HG02973 (cell line): Measurements from ENCODE around the gene XRCC4.
"Not testable (repeated sequence)": the region's sequence is repeated elsewhere in the genome, so short reads cannot be mapped to it uniquely, and the experiment has no call there.

Experiments used
- ATAC-seq: cut with Tn5 transposase; IDR thresholded peaks from one replicate; pipeline ENCODE4 v1.9.1; 2021; ENCODE audit warnings: moderate library complexity; ENCODE audit not compliant: unreplicated experiment

The XRCC4 gene

DNA sequence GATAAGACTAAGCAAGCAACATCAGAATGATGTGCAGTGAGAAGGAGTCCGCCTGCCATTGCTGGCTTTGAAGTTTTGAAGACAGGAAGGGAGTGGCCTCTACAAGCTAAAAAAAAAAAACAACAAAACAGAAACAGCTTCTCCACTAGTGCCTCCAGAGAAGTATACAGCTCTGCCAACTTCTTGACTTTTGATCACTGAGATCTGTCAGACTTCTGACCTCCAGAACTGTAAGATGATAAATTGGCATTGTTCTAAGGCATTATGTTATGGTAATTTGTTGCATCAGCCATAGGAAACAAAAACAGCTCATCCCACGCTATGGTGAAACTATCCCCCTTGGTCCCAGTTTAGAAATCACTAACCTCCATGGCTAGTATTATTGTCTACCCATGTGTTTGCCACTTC, 263.2 kb downstream of the XRCC4 start:
- no peak for ATAC-seq

DNA sequence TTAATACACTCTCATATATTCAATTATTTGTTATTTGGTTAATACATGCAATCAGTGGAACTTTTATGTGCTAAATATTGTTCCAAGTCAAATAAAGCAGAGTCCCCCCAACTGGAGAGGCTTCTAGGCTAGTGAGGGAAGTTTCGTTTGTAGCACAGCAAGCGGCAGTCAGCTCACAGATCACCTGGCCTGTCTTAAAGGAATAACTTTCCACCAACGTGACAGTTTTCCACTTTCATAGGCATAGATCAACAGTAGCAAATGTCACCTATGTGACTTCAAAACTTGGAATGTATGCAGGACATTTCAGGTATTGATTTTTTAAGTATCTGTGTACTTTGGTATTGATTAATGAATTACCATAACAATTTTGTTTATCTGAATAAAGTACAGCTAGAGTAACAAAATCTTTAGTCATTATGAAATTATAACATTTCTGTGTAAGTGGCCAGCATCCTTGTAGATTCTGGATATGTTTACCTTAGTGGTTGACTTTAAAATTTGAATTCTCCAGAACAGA, 264.5 kb downstream of the XRCC4 start:
- no peak for ATAC-seq

DNA sequence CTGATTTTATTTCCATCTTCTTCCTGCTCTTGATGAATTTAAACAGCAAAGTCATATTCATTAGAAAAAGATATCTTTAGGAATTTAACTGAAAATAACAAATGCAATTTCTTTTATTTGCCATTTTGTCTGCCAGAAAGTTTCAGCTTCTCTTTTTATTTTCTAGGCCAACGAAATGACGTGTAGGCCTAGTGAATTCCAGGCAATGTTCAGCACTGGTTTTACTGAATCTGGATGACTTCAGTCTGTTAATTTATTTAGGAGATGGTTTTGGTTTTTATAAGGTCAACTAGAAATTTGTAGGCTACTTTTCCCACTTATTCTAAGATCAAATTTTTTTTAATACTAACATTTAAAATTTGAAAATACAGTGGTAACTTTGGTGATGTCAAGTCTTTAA, 265.1 kb downstream of the XRCC4 start:
- ATAC-seq = no peak

DNA sequence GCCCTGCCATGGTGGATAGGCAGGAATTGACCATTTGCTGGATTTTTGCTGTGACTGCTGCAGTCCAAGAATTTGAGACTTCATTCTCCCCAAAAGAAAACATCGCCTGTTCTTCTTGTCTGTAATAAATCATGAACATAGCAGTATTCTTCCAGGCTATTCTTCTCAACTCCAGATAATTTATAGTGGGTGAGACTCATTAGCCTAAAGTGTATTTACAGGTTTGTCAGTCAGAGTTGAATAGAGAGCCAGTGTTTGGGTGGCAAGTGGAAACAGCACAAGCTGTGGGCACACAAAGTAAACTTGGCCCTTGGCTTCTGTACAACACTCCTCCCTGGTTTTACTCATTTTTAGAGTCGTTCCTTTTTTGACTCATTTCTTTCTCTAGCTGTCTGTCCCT, 266.0 kb downstream of the XRCC4 start:
- no peak for ATAC-seq

DNA sequence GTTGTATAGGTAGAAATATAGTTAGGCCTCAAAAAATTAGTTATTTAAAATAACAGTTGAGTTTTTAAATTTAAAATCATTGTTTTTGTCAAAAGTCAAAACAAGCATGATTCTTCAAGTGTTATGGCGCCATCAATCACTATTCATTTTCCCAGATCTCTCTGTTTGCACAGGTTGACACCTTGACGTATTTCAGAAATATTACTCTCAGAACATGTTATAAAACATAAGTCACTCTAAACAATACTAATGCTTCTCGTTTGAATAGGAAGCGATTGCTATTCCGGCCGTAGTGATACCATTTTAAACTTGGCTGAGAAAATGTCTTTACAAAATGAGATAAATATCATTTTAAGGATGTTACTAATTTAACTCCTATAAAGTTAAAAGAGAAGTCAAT, 268.1 kb downstream of the XRCC4 start:
- ATAC-seq = no peak

DNA sequence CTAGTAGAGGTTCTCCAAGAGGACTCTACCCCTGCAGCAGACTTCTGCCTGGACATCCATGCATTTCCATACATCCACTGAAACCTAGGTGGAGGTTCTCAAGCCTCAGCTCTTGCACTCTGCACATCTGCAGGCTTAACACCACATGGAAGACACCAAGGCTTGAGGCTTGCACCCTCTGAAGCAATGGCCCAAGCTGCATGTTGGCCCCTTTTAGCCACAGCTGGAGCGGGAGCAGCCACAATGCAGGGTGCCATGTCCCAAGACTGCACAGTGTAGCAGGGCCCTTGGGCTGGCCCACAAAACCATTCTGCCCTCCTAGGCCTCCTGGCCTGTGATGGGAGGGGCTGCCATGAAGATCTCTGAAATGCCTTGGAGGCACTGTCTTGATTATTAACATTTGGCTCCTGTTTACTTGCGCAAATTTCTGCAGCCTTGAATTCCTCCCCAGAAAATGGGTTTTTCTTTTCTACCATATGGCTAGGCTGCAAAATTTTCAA, 271.0 kb downstream of the XRCC4 start:
- no peak for ATAC-seq

DNA sequence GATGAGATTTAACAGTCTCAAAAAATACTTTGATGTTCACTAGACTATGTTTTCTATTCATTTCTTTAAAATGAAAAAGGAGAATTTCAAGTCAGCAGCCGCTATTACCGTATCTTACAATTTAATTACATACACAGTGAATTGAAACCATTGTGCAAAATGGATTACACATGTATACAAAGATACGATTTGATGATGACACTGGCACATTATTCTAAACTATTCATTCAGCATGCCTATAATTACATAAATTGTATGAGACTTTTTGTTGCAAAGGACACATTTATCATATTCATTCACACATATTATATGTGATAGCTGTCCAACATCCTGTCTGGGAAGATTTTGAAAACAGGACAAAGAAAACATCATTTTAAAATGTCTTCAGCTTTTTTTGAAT, 275.9 kb downstream of the XRCC4 start:
- no peak for ATAC-seq

DNA sequence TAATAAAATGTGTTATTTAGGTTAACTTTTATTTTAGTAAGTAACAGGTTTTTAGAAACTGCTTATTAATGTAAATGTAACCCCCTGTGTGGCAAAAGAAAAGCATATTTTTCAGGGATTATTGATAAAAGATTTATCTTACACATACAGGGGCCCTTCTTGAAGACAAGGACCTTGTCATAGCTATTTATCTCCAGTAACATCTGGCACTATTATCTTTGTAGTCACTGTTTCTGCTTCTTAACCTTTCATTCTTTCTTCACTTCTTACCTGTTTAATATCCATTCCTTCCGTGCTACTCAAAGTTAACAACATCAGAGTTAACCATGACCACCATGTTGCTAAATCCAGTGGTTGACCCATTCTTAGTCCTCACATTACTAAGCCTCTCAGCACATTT, 276.4 kb downstream of the XRCC4 start:
- ATAC-seq = no peak

DNA sequence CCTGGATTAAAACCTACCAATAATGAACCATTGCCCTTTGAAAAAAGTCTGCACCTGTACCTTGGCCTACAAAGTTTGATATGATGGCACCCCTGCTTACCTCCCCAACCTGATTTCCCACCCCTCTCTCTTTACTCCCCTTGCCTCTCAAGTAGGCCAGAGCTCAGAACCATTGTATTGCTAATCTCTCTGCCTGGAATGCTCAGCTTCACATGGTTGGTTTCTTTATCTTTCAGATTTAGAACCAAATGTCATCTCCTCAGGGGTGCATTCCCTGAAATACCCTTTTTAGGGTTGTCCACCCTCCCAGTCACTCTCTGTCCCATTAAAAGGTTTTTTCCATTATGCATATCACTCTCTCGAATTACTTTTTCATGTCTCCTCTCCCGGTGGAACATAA, 277.6 kb downstream of the XRCC4 start:
- ATAC-seq = no peak

DNA sequence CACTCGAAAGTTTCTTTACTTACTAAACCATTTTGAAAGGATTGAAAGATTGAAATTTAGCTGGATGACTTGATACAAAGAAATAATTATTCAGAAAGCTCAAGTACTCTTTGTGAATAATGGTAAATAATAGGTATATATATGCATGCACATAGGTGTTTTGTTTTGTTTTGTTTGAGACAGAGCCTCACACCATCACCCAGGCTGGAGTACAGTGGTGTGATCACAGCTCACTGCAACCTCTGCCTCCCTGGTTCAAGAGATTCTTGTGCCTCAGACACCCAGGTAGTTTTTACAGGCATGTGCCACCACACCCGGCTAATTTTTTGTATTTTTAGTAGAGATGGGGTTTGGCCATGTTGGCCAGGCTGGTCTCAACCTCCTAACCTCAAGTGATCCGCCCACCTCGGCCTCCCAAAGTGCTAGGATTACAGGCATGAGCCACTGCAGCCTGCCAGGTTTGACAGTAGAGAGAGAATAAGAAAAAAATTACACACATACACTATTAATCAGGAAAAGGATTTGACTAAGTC, 278.2 kb downstream of the XRCC4 start:
- not testable (repeated sequence) for ATAC-seq

DNA sequence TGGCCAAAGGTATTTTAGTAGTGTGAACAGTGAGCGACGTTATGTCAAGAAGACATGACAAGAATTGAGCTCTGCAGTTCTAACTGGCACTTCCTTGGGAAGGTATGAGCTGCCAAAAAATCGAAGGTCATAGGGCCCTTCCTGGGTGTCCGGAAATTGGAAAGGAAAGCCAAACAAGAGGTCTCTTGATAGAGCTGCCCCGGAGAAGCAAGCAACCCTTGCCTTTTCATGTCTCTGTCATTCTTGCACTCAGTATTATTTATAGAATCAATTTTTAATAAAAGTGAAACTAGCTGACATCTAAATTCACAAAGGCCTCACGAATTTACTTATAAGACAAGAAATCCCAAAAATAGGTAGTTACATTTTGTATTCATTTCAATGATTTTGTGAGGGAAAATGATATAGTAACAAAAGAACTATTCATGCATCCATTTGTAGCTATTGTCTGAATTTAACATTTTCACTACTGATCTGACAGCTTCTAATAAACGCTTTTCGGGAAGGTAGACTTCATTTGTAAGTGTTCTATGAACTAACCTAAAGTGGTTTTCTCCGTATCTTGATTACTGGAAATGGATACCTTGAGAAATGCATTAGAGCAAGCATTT, 280.4 kb downstream of the XRCC4 start:
- ATAC-seq = no peak

DNA sequence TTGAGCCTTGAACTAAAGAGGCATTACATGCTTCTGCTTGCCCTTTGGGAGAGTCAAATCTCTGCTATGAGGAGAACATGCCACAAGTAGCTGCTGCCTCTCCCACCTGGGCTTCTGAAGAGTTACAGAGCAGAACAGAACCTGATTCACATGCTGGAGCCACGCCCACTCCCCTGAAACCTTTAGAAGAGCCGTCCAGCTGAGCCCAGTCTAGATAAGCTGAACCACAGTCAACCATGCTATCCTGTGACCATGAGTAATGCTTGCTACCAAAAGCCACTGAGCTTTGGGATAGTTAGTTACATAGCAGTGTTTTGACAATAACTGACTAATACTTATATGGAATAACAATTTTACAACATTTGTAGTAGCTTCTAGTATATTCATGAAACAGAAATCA, 283.2 kb downstream of the XRCC4 start:
- no peak for ATAC-seq

DNA sequence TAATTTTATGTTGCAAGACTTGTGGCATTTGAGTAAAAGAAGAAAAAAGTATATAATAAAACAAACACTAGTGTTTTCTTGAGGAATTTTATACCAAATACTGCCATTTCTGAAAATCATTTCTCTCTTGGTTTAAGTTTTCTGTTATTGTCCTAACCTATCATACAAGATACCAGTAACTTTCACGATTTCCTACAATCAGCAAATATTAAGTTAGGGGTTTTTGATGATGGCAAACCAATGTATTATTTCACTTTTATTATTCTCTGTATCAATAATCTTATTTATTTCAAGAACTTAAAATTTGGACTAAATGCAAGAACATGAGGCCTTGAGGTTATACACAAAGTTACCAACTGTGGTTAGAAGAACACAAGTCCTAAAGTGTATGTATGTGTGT, 285.2 kb downstream of the XRCC4 start:
- no peak for ATAC-seq

DNA sequence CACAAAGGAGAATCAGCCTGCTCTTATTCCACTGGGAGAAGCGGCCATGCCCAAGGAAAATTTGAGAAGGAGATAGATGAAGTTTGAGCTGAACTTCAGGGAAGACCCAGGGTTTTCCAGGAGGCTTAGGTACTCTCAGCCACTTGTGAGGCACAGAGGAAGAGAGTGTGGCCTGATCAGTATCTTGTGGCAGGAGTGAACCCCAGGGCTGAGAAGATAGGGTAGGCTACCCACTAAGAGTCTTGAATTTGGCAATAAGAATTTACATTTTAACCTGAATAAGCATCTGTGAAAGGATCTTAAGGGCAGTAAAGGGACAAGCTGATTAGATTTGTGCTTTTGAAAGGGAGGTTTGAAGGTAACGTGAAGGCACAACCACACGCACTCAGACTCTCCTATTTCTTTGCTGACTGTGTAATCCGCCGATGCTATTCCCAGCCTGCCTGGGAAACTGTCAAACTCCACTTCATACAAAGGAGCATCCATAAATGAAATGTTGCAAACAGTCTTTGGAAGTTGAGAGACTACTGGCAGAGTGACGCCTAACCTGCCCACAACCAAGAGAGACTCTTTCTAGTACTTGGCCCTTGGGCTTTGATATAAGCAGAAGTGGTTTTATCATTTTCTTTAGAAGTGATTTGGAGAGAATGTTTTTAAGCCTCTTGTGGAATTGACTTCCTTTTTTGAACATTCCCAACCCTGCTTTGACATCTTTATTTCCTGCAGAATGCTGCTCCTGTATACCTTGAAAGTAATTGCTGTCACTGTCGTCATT, 286.0 kb downstream of the XRCC4 start:
- ATAC-seq = no peak

DNA sequence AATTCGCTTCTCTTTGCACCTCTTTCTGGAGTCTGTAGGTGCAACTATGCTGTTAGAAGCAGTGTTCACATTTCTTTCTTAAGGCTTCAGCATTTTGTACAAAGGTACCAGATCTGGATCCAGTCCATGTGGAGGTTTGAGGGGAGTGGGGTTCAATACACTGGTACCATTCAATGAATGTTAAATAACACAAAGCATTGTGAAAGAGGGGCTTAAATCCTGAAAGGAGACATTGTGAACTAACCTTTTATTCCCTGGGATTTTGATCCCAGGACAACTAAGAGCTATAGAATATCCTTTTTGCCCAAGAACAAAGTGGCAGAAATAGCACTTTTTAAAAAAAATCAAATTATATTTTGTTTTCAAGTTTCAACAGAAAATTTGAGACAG, 286.5 kb downstream of the XRCC4 start:
- ATAC-seq = no peak

DNA sequence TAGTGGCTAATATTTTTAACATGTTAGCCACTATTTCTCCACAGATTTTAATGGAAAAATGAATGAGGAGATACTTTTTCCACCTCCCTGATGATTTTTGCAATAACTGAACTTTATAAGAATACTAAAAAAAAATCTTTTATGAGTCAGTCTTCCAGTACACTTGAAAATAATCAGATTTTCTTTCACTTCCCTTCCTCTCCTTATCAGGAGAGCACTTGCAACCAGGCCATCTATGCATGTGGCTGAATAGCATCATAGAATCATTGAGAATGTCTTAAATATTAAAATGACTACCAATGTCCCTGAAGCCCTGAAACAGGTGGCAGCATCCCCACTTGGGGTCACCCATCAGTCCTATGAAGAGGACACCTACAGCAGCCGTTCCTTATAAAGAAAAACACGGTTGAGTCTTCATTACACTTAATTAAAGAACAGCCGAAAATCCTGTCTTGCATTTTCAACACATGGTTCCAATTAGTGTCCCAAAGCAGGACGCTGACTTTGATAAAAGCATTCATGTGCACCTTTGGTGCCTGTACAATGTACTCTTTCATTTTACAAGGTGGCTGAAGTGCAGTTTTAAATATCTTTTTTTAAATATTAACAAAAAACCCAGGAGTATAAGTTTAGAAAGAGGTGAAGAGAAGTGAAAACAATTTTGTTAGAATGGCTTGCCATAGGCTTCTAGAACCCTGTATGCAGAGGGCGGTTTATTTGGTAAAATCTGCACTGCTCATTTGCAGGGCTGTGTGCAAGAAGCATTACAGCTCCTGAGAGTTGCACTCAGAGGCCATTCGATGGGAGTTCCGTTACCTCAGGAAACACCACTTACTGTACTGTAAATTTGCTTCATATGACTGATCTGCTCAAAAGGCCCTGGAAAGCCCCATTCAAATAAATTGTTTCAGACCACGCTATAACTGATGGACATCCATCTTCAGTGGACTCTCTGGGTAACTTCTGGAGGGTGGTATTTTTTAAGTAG, 287.3 kb downstream of the XRCC4 start:
- peak; percentile 45 for ATAC-seq

DNA sequence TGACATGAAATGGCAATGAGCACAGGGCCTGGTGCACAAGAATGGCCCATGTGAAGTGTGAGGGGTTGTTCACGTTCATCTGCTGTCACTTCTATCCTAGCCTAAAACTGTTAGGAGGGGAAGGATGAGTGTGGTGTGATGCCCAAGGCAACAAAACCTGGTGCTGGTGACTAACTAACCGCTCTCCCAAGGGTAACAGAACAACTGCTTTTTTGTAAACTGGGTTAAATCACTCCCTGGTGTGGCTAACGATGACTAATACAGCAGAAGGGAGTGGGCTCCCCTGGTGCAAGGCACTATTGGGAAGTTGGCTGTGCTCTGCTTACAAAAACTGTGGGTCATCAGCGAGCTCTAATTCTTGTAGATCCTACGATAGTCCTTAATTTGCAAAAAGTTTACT, 291.0 kb downstream of the XRCC4 start:
- peak; percentile 38 for ATAC-seq

DNA sequence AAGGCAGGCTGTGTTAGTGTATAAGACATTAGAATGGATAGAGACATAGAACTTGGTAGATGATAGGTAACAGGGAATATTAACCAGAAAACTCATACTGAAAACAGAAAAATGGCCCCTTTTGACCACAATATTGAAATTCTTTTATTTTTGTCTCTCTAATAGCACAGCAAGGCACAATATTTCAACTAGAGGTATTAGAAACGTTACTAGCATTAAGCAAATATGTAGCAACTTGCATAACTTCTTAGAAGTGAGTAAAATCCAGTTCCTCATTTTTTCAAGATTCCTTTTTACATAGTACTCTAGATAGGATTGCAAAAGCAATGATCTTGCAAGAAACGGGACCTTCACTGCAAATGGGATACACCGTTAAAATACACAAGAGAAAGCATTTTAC, 291.5 kb downstream of the XRCC4 start:
- ATAC-seq = peak; percentile 41

DNA sequence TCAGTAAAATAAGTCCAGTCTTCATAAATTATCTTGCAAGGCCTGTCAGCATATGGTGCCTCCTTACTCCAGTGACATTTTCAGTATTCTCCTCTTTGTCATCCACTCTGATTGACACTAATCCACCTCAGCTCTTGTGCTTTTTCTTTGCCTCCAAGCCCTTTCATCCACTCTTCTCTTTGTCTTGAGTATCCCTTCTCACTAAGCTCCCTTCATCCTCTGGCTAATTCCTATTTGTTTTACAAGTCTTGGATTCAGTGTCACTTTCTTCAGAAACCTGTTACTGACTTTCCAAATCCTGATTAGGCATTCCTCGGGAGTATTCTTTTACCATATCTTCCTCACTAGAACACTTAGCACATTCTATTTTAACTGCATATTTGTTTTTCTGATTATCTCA, 293.6 kb downstream of the XRCC4 start:
- no peak for ATAC-seq

DNA sequence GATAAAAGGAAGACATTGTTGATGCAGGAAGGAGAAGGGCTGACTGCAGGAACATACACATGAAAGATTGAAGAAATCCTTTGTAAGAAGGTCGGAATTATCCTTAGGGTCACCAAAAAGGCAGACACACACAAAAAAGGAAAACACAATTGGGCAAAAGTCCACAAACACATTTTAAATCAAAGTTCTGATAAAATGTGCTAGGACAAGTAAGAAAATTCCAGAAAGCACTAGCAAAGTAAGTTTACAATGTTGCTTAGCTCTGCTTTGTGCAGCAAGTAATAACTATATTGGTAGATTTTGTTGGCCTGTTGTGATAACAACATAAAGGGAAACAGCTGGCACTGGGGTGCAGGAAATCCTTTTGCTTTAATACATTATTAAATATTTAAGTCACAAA, 294.4 kb downstream of the XRCC4 start:
- no peak for ATAC-seq

DNA sequence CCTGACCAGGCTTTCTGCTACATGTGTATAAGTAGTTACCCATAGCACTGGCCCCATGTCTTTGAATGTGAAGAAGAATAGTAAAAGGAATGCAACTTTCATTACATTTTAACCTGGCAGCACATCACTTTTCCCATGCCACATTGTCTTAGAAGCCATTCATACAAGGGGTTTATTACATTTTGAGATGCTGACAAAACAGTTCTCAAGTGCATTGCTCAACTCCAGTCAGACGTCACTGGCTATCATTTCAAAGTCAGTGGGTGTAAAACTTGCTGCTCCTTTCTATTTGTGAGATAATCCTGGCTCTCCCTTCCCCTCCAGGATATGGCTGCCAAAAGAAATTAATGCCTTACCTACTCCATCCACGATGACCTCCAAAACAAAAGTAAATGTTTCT, 297.2 kb downstream of the XRCC4 start:
- no peak for ATAC-seq
